Neural cell (in vitro differentiated cells): ENCODE results near the gene CYGB. TPM values are rescaled to one million over a fixed set of nuclear protein-coding genes. Genes with fewer than 3 reads are reported as not detected.

Experiments used
- H2AFZ ChIP-seq: fragments of 200-600, 300-800 bp; sonication (generic), shearing (Covaris generic); 2 replicates; pipeline ENCODE4 v1.6.0; 2014; ENCODE audit warnings: low read depth, mild to moderate bottlenecking, antibody characterized with exemption, low read length, moderate library complexity
- H3F3A ChIP-seq: fragments of 200-600 bp; shearing (Covaris generic); 2 replicates; pipeline ENCODE4 v1.6.1; 2016; ENCODE audit warnings: mild to moderate bottlenecking, moderate library complexity, mixed read lengths, antibody characterized with exemption, low read length; ENCODE audit not compliant: insufficient read depth, poor library complexity, severe bottlenecking
- H3K27ac ChIP-seq: fragments of 200-600, 300-800 bp; sonication (generic), shearing (Covaris generic); 2 replicates; pipeline ENCODE4 v1.5.1; 2014; ENCODE audit warnings: mild to moderate bottlenecking, low read length, moderate library complexity
- H3K27me3 ChIP-seq: fragments of 300-800, 200-600 bp; sonication (generic), shearing (Covaris generic); 2 replicates; pipeline ENCODE4 v1.6.0; 2014; ENCODE audit warnings: mild to moderate bottlenecking, low read depth, low read length, moderate library complexity; ENCODE audit not compliant: insufficient read depth
- H3K36me3 ChIP-seq: fragments of 300-800, 200-600 bp; sonication (generic), shearing (Covaris generic); 2 replicates; pipeline ENCODE4 v1.5.1; 2014; ENCODE audit warnings: mild to moderate bottlenecking, antibody characterized with exemption, low read length, moderate library complexity; ENCODE audit not compliant: insufficient read depth
- H3K4me2 ChIP-seq: fragments of 300-800, 200-600 bp; sonication (generic), shearing (Covaris generic); 2 replicates; pipeline ENCODE4 v1.6.0; 2014; ENCODE audit warnings: mild to moderate bottlenecking, low read length
- H3K4me3 ChIP-seq: fragments of 300-800, 200-600 bp; sonication (generic), shearing (Covaris generic); 2 replicates; pipeline ENCODE4 v1.5.1; 2014; ENCODE audit warnings: mild to moderate bottlenecking, low read length, moderate library complexity
- H3K79me2 ChIP-seq: fragments of 200-600 bp; shearing (Covaris generic); replicated peaks from 2 replicates; pipeline ENCODE4 v1.6.0; 2014; ENCODE audit warnings: mild to moderate bottlenecking, low read length, moderate library complexity; ENCODE audit not compliant: insufficient read depth
- H3K9ac ChIP-seq: fragments of 300-800, 200-600 bp; sonication (generic), shearing (Covaris generic); 2 replicates; pipeline ENCODE4 v1.6.1; 2016; ENCODE audit warnings: mild to moderate bottlenecking, low read length, mixed read lengths
- H3K9me2 ChIP-seq: fragments of 200-600 bp; shearing (Covaris generic); 2 replicates; pipeline ENCODE4 v1.6.1; 2016; ENCODE audit warnings: mild to moderate bottlenecking, low read length, mixed read lengths; ENCODE audit not compliant: insufficient read depth
- H3K9me3 ChIP-seq: fragments of 200-600, 300-800 bp; sonication (generic), shearing (Covaris generic); 2 replicates; pipeline ENCODE4 v1.6.1; 2016; ENCODE audit warnings: mild to moderate bottlenecking, mixed run types, low read length, moderate library complexity, mixed read lengths
- H4K20me1 ChIP-seq: fragments of 200-600 bp; shearing (Covaris generic); 2 replicates; pipeline ENCODE4 v1.6.1; 2016; ENCODE audit warnings: mild to moderate bottlenecking, mixed run types; ENCODE audit not compliant: insufficient read depth
- CTCF ChIP-seq: fragments of 450-650 bp; IDR thresholded peaks from 2 replicates; pipeline ENCODE4 v1.5.1; 2014; ENCODE audit warnings: antibody characterized with exemption, mild to moderate bottlenecking, moderate library complexity; ENCODE audit not compliant: poor library complexity, severe bottlenecking
- EP300 ChIP-seq: fragments of 450-650 bp; conservative IDR thresholded peaks from 2 replicates; pipeline ENCODE4 v1.6.1; 2014; ENCODE audit warnings: antibody characterized with exemption, mild to moderate bottlenecking, moderate library complexity; ENCODE audit not compliant: poor library complexity, severe bottlenecking
- EZH2 ChIP-seq: fragments of 200-600, 300-800 bp; shearing (Covaris generic), sonication (generic); IDR thresholded peaks from 2 replicates; pipeline ENCODE4 v1.6.1; 2014; ENCODE audit warnings: antibody characterized with exemption, low read length, borderline replicate concordance, mild to moderate bottlenecking; ENCODE audit not compliant: insufficient read depth, poor library complexity, severe bottlenecking
- MXI1 ChIP-seq: fragments of 450-650 bp; conservative IDR thresholded peaks from 2 replicates; pipeline ENCODE4 v1.6.1; 2014; ENCODE audit warnings: antibody characterized with exemption, mild to moderate bottlenecking; ENCODE audit not compliant: poor library complexity, severe bottlenecking
- POLR2AphosphoS5 ChIP-seq: IDR thresholded peaks from 2 replicates; pipeline ENCODE4 v1.6.1; 2012
- RAD21 ChIP-seq: fragments of 450-650 bp; conservative IDR thresholded peaks from 2 replicates; pipeline ENCODE4 v1.6.1; 2014; ENCODE audit warnings: antibody characterized with exemption, mild to moderate bottlenecking, moderate library complexity
- REST ChIP-seq: IDR thresholded peaks from 2 replicates; pipeline ENCODE4 v1.6.1; 2012; ENCODE audit warnings: borderline replicate concordance
- SMC3 ChIP-seq: fragments of 450-650 bp; conservative IDR thresholded peaks from 2 replicates; pipeline ENCODE4 v1.6.1; 2014; ENCODE audit warnings: antibody characterized with exemption, mild to moderate bottlenecking, moderate library complexity; ENCODE audit not compliant: poor library complexity
- TAF1 ChIP-seq: IDR thresholded peaks from 2 replicates; pipeline ENCODE4 v1.6.1; 2012; ENCODE audit warnings: low read depth
- polyA plus RNA-seq: library from polyadenylated mRNA; depleted of rRNA; stranded (reverse); fragments of >200 nt; gene quantifications from 2 replicates; pipeline ENCODE4 v1.2.3, GENCODE V29; 2014

The CYGB gene
- polyA plus RNA-seq, 1 donor from 2014 or later = 12.9 TPM

GRCh38 chr17:76551685-76552084 lies 14.2 kb upstream of the CYGB start:
- Histone ChIP-seq H4K20me1 (no peaks in the 10 kb centered on the region), H3K9me3 (no peaks in the 10 kb centered on the region), H3K9me2 (no peaks in the 10 kb centered on the region), H3K36me3 (no peaks in the 10 kb centered on the region), H3K9ac (no peak overlapping the region), H3K79me2 (no peaks in the 10 kb centered on the region), H3K27ac (no peak overlapping the region), H2AFZ (no peak overlapping the region), H3K4me3 (no peak overlapping the region), H3F3A (no peaks in the 10 kb centered on the region), H3K4me2 (no peak overlapping the region), H3K27me3 (no peaks in the 10 kb centered on the region)
- TF ChIP-seq TAF1 (no peak), RAD21 (no peak), REST (no peak), SMC3 (no peak), EP300 (no peak), CTCF (no peak), EZH2 (no peak), POLR2AphosphoS5 (no peak), MXI1 (no peak)

- no peaks in the 10 kb centered on the region for H3K36me3 ChIP-seq
- no peaks in the 10 kb centered on the region for H3K27me3 ChIP-seq
- H3F3A ChIP-seq = no peaks in the 10 kb centered on the region
- H3K4me3 ChIP-seq = no peak overlapping the region
- no peak overlapping the region for H3K4me2 ChIP-seq
- no peak overlapping the region for H3K27ac ChIP-seq
- H3K79me2 ChIP-seq = no peaks in the 10 kb centered on the region
- TF ChIP-seq TAF1 (no peak), EZH2 (no peak), CTCF (no peak), SMC3 (no peak), POLR2AphosphoS5 (no peak), RAD21 (no peak), MXI1 (no peak), REST (no peak), EP300 (no peak)
- no peaks in the 10 kb centered on the region for H4K20me1 ChIP-seq
- no peak overlapping the region for H3K9ac ChIP-seq
- H3K9me3 ChIP-seq = no peaks in the 10 kb centered on the region
- H3K9me2 ChIP-seq = no peaks in the 10 kb centered on the region
- no peak overlapping the region for H2AFZ ChIP-seq
Observed at GRCh38 chr17:76550712-76551615, 13.5 kb upstream of the CYGB start.
